Esophagus muscularis mucosa (tissue), 3 donors: ENCODE measurements around the gene GATA2.

ENCODE experiments used
- CTCF ChIP-seq, 3 experiments: fragments of 200-600 bp in 2 of 3; fragments of 450-650 bp in 1 of 3; sonication (generic) in 2 of 3; IDR thresholded peaks; one replicate each; pipeline ENCODE4 v1.5.1; 2017 to 2019; ENCODE audit warnings: antibody characterized with exemption in 3 of 3, mild to moderate bottlenecking in 2 of 3, moderate library complexity in 1 of 3
- POLR2AphosphoS5 ChIP-seq, 2 donors: sonication (generic); formaldehyde crosslinking; IDR thresholded peaks; one replicate each; pipeline ENCODE4 v1.6.1; 2017; ENCODE audit warnings: antibody characterized with exemption in 2 of 2

- TF ChIP-seq CTCF (IDR thresholded peaks at IDR 0.05) (no peak), POLR2AphosphoS5 (IDR thresholded peaks at IDR 0.05) (no peak)
Measured at GRCh38 chr3:128476659-128477058, 16.3 kb downstream of the GATA2 start.
